PC-3 (cell line): ENCODE measurements around the gene SMAD3. TPM values are rescaled to one million over a fixed set of nuclear protein-coding genes. Genes with fewer than 3 reads are reported as not detected.

Experiments
- ATAC-seq: fragments of 200-7000 bp; cut with Tn5 transposase; 2 replicates; pipeline ENCODE4 v1.9.1; 2020; ENCODE audit warnings: mild to moderate bottlenecking, moderate library complexity
- BruUV-seq: library from RNA; stranded (reverse); fragments of 400-500 nt; replicated peaks from 2 replicates; lab custom pipeline; 2021; lab: Mats Ljungman, UMichigan
- CTCF ChIA-PET: fragments of 300-600 bp; sonication (Branson Sonifier 250); formaldehyde crosslinking; loops from one replicate; lab custom pipeline; 2022; ENCODE audit warnings: antibody characterized with exemption; lab: Charles Lee
- POLR2A ChIA-PET: fragments of 300-600 bp; sonication (Branson Sonifier 250); formaldehyde crosslinking; loops from one replicate; lab custom pipeline; 2022; ENCODE audit warnings: antibody characterized with exemption; ENCODE audit not compliant: unreplicated experiment; lab: Charles Lee
- DNase-seq: peaks from one replicate; pipeline ENCODE4 v3.0.0-alpha.2; 2015
- H2AFZ ChIP-seq: fragments of 300-600 bp; sonication (generic); 2 replicates; pipeline ENCODE4 v1.6.0; 2016; ENCODE audit warnings: antibody characterized with exemption, low read length
- H3F3A ChIP-seq: fragments of 300-600 bp; sonication (generic); one replicate; pipeline ENCODE4 v1.6.0; 2017; ENCODE audit warnings: antibody characterized with exemption, low read length, control low read depth, mild to moderate bottlenecking; ENCODE audit not compliant: unreplicated experiment
- H3K27ac ChIP-seq: fragments of 300-600 bp; sonication (generic); 2 replicates; pipeline ENCODE4 v1.5.1; 2016; ENCODE audit warnings: mild to moderate bottlenecking, low read length
- H3K27me3 ChIP-seq: fragments of 300-600 bp; sonication (generic); 2 replicates; pipeline ENCODE4 v1.6.1; 2016; ENCODE audit warnings: low read length, mixed read lengths
- H3K36me3 ChIP-seq: fragments of 300-600 bp; sonication (generic); 2 replicates; pipeline ENCODE4 v1.6.1; 2016; ENCODE audit warnings: low read depth, mixed run types, low read length, mixed read lengths
- H3K4me1 ChIP-seq: fragments of 300-600 bp; sonication (generic); 2 replicates; pipeline ENCODE4 v1.5.1; 2016; ENCODE audit warnings: low read length; ENCODE audit not compliant: insufficient read depth
- H3K4me2 ChIP-seq: fragments of 300-600 bp; sonication (generic); 2 replicates; pipeline ENCODE4 v1.6.0; 2016; ENCODE audit warnings: low read length
- H3K4me3 ChIP-seq: fragments of 300-600 bp; sonication (generic); 2 replicates; pipeline ENCODE4 v1.5.1; 2016; ENCODE audit warnings: mild to moderate bottlenecking, low read length, mixed read lengths
- H3K79me2 ChIP-seq: fragments of 300-600 bp; sonication (generic); 2 replicates; pipeline ENCODE4 v1.6.1; 2017; ENCODE audit warnings: low read length, mixed read lengths
- H3K9ac ChIP-seq: fragments of 300-600 bp; sonication (generic); 2 replicates; pipeline ENCODE4 v1.6.0; 2016; ENCODE audit warnings: mild to moderate bottlenecking, low read length
- H3K9me2 ChIP-seq: fragments of 300-600 bp; sonication (generic); replicated peaks from 2 replicates; pipeline ENCODE4 v1.6.1; 2016; ENCODE audit warnings: mixed run types, low read length, mixed read lengths
- H3K9me3 ChIP-seq: fragments of 300-600 bp; sonication (generic); 2 replicates; pipeline ENCODE4 v1.6.1; 2016; ENCODE audit warnings: low read length, mixed read lengths
- H4K20me1 ChIP-seq: fragments of 300-600 bp; sonication (generic); 2 replicates; pipeline ENCODE4 v1.6.1; 2016; ENCODE audit warnings: low read length, mixed read lengths
- CTCF ChIP-seq: fragments of 300-600 bp; sonication (generic); conservative IDR thresholded peaks from 2 replicates; pipeline ENCODE4 v1.5.1; 2017; ENCODE audit warnings: antibody characterized with exemption, low read depth, mild to moderate bottlenecking, low read length
- EZH2 ChIP-seq: fragments of 300-600 bp; sonication (generic); IDR thresholded peaks from one replicate; pipeline ENCODE4 v1.6.1; 2017; ENCODE audit warnings: antibody characterized with exemption, mild to moderate bottlenecking, low read length; ENCODE audit not compliant: unreplicated experiment
- EZH2phosphoT487 ChIP-seq: fragments of 300-600 bp; sonication (generic); IDR thresholded peaks from 2 replicates; pipeline ENCODE4 v1.6.1; 2018; ENCODE audit warnings: mild to moderate bottlenecking, antibody characterized with exemption, low read length, borderline replicate concordance
- intact Hi-C: fragments of 100-400 bp; cut with micrococcal nuclease; formaldehyde crosslinking; loops from 2 replicates; pipeline ENCODE4 v1.9.0; 2023
- total RNA-seq: library from RNA; depleted of rRNA; stranded (reverse); fragments of >200 nt; gene quantifications from 2 replicates; pipeline ENCODE4 v1.2.3, GENCODE V29; 2014

Gene SMAD3
- total RNA-seq, 1 experiment from 2014 or later: 75.6 TPM

GRCh38 chr15:67024314-67024997 lies 40.9 kb upstream of the SMAD3 start:
- Histone ChIP-seq H3K9me2 (no peaks in the 10 kb centered on the region), H4K20me1 (no peaks in the 10 kb centered on the region), H3K79me2 (no peaks in the 10 kb centered on the region), H3K9ac (peak overlapping the region; percentile 10; the same call in 1 of the 2 replicates), H3K4me1 (peaks cover 57% of the 10 kb centered on the region), H3K36me3 (no peaks in the 10 kb centered on the region), H3K27me3 (no peaks in the 10 kb centered on the region), H3K4me3 (peak overlapping the region; percentile 29), H3F3A (peaks cover 8% of the 10 kb centered on the region), H3K4me2 (peak overlapping the region; percentile 71), H3K27ac (peak overlapping the region; percentile 86), H3K9me3 (no peaks in the 10 kb centered on the region), H2AFZ (no peak overlapping the region)
- no TSS peak for BruUV-seq
- no peak for TF ChIP-seq CTCF
- no peak for TF ChIP-seq EZH2phosphoT487
- TF ChIP-seq EZH2: no peak
- peak; percentile 90 for DNase-seq
- intact Hi-C loops: loop anchor here (5.0 kb wide), 1 partner anchor 43 kb away; the partner anchor contains the start of gene SMAD3
- peak; percentile 70 for ATAC-seq
- ChIA-PET CTCF (no interaction called here), POLR2A (no interaction called here)

GRCh38 chr15:67024998-67025368 lies 40.4 kb upstream of the SMAD3 start:
- POLR2A ChIA-PET: no interaction called here
- ATAC-seq: no peak

More at GRCh38 chr15:67024998-67025368, 40.4 kb upstream of the SMAD3 start:
- Histone ChIP-seq H3K4me3 (peak overlapping the region; percentile 24; the same call in 1 of the 2 replicates), H3K4me2 (peak overlapping the region; percentile 58), H3F3A (peaks cover 8% of the 10 kb centered on the region), H3K4me1 (peaks cover 57% of the 10 kb centered on the region), H3K9me2 (no peaks in the 10 kb centered on the region), H3K9me3 (no peaks in the 10 kb centered on the region), H3K36me3 (no peaks in the 10 kb centered on the region), H3K9ac (0 out of 2 replicates have a peak overlapping the region, but pooled peaks have one; percentile 3), H3K27me3 (no peaks in the 10 kb centered on the region), H3K27ac (peak overlapping the region; percentile 80), H3K79me2 (no peaks in the 10 kb centered on the region), H4K20me1 (no peaks in the 10 kb centered on the region), H2AFZ (no peak overlapping the region)
- TF ChIP-seq CTCF (no peak), EZH2phosphoT487 (no peak), EZH2 (no peak)
- no TSS peak for BruUV-seq
- intact Hi-C loops: loop anchor here (5.0 kb wide), 1 partner anchor 42 kb away; the partner anchor contains the start of gene SMAD3
- CTCF ChIA-PET: no interaction called here
- no peak for DNase-seq
